EH (cell line): Measurements from ENCODE around the gene SLC35F2.
A peak's percentile ranks its signal among the peaks of the same experiment; 100 is the strongest.
"Not testable (repeated sequence)": the region's sequence is repeated elsewhere in the genome, so short reads cannot be mapped to it uniquely, and the experiment has no call there.

ENCODE experiments used
- DNase-seq: peaks from one replicate; pipeline ENCODE4 v3.0.0-alpha.2; 2015; ENCODE audit warnings: low read depth

The SLC35F2 gene

GRCh38 chr11:107789767-107790166, 68.8 kb downstream of the SLC35F2 start:
- no peak for DNase-seq

- DNase-seq: no peak
Observed at GRCh38 chr11:107787733-107788132, 70.9 kb downstream of the SLC35F2 start.

GRCh38 chr11:107785401-107785800, 73.2 kb downstream of the SLC35F2 start:
- no peak for DNase-seq

- DNase-seq: no peak
Observed at GRCh38 chr11:107783121-107783520, 75.5 kb downstream of the SLC35F2 start.

GRCh38 chr11:107780775-107781174, 77.8 kb downstream of the SLC35F2 start:
- DNase-seq: peak; percentile 15

- no peak for DNase-seq
Observed at GRCh38 chr11:107780136-107780535, 78.5 kb downstream of the SLC35F2 start.

GRCh38 chr11:107778839-107779517, 79.6 kb downstream of the SLC35F2 start:
- DNase-seq: no peak

GRCh38 chr11:107777110-107777509, 81.5 kb downstream of the SLC35F2 start:
- DNase-seq: no peak

GRCh38 chr11:107776062-107776461, 82.5 kb downstream of the SLC35F2 start:
- no peak for DNase-seq

GRCh38 chr11:107770551-107770951, 88.0 kb downstream of the SLC35F2 start:
- DNase-seq: peak; percentile 95

- DNase-seq: peak; percentile 90
Observed at GRCh38 chr11:107769189-107769588, 89.4 kb downstream of the SLC35F2 start.

- not testable (repeated sequence) for DNase-seq
Observed at GRCh38 chr11:107758719-107759355, 99.8 kb downstream of the SLC35F2 start.

- no peak for DNase-seq
Observed at GRCh38 chr11:107757661-107758060, 100.9 kb downstream of the SLC35F2 start.

GRCh38 chr11:107756553-107756952, 102.0 kb downstream of the SLC35F2 start:
- no peak for DNase-seq

- peak; percentile 64 for DNase-seq
Observed at GRCh38 chr11:107752949-107753822, 105.4 kb downstream of the SLC35F2 start.

- DNase-seq: no peak
Observed at GRCh38 chr11:107752508-107752907, 106.1 kb downstream of the SLC35F2 start.

GRCh38 chr11:107751082-107751481, 107.5 kb downstream of the SLC35F2 start:
- no peak for DNase-seq

- DNase-seq: no peak
Observed at GRCh38 chr11:107750313-107750712, 108.3 kb downstream of the SLC35F2 start.

GRCh38 chr11:107747622-107748021, 111.0 kb downstream of the SLC35F2 start:
- no peak for DNase-seq

- DNase-seq: no peak
Observed at GRCh38 chr11:107744736-107745135, 113.9 kb downstream of the SLC35F2 start.

GRCh38 chr11:107743191-107743590, 115.4 kb downstream of the SLC35F2 start:
- DNase-seq: no peak

GRCh38 chr11:107741044-107741823, 117.4 kb downstream of the SLC35F2 start:
- peak; percentile 43 for DNase-seq
